CD4-positive, alpha-beta memory T cell (primary cell): ENCODE measurements around the gene KRTAP5-4. TPM values are rescaled to one million over a fixed set of nuclear protein-coding genes. Genes with fewer than 3 reads are reported as not detected.
"Not testable (repeated sequence)": the region's sequence is repeated elsewhere in the genome, so short reads cannot be mapped to it uniquely, and the experiment has no call there.

Experiments
- CTCF ChIA-PET: fragments of 350-600 bp; sonication (Branson Sonifier 250); formaldehyde crosslinking; loops from one replicate; lab custom pipeline; 2021; ENCODE audit warnings: inconsistent platforms; ENCODE audit not compliant: partially characterized antibody; lab: Charles Lee
- POLR2A ChIA-PET: fragments of 350-600 bp; sonication (Branson Sonifier 250); formaldehyde crosslinking; loops from one replicate; lab custom pipeline; 2021; ENCODE audit not compliant: partially characterized antibody; lab: Charles Lee
- DNase-seq, 5 donors: peaks; one replicate each; pipeline versions ENCODE4 v3.0.0 to v3.0.0-alpha.2; 2020 to 2022; ENCODE audit warnings: mixed read lengths in 1 of 5
- H3K27ac ChIP-seq: one replicate; pipeline ENCODE4 v1.7.0; 2013; ENCODE audit warnings: low read depth, low read length
- H3K27me3 ChIP-seq: 2 replicates; pipeline ENCODE4 v1.7.0; 2013; ENCODE audit warnings: mild to moderate bottlenecking, low read length, moderate library complexity; ENCODE audit not compliant: insufficient read depth
- H3K36me3 ChIP-seq: 2 replicates; pipeline ENCODE4 v1.7.0; 2013; ENCODE audit warnings: mild to moderate bottlenecking, low read length, moderate library complexity; ENCODE audit not compliant: insufficient read depth
- H3K4me1 ChIP-seq: 2 replicates; pipeline ENCODE4 v1.7.0; 2013; ENCODE audit warnings: mild to moderate bottlenecking, low read length, moderate library complexity; ENCODE audit not compliant: insufficient read depth
- H3K4me3 ChIP-seq, 2 donors: one replicate each; pipeline ENCODE4 v1.7.0; 2013; ENCODE audit warnings: low read length in 2 of 2, mild to moderate bottlenecking in 1 of 2
- H3K9me3 ChIP-seq, 2 donors: one replicate each; pipeline ENCODE4 v1.7.0; 2013; ENCODE audit warnings: low read length in 2 of 2, control low read depth in 1 of 2; ENCODE audit not compliant: control insufficient read depth in 1 of 2
- H3K27ac Mint-ChIP-seq, 7 donors: one replicate each; pipeline ENCODE4 v1.8.0; 2020 to 2021; ENCODE audit warnings: mixed read lengths in 7 of 7, mild to moderate bottlenecking in 6 of 7, inconsistent platforms in 3 of 7, moderate library complexity in 3 of 7
- H3K27me3 Mint-ChIP-seq, 2 donors: one replicate each; pipeline ENCODE4 v1.8.0; 2020 to 2021; ENCODE audit warnings: mixed read lengths in 2 of 2
- H3K36me3 Mint-ChIP-seq, 2 donors: one replicate each; pipeline ENCODE4 v1.8.0; 2020 to 2021; ENCODE audit warnings: mixed read lengths in 2 of 2, inconsistent platforms in 1 of 2, mild to moderate bottlenecking in 1 of 2
- H3K4me1 Mint-ChIP-seq, 4 donors: one replicate each; pipeline ENCODE4 v1.8.0; 2020 to 2021; ENCODE audit warnings: mixed read lengths in 4 of 4, mild to moderate bottlenecking in 1 of 4
- H3K4me3 Mint-ChIP-seq, 8 donors: one replicate each; pipeline ENCODE4 v1.8.0; 2020 to 2021; ENCODE audit warnings: mixed read lengths in 8 of 8, mild to moderate bottlenecking in 7 of 8, moderate library complexity in 6 of 8, inconsistent platforms in 3 of 8
- H3K9me3 Mint-ChIP-seq, 8 donors: one replicate each; pipeline ENCODE4 v1.8.0; 2020 to 2021; ENCODE audit warnings: mixed read lengths in 8 of 8, mild to moderate bottlenecking in 5 of 8, inconsistent platforms in 3 of 8, moderate library complexity in 1 of 8
- intact Hi-C: fragments of 100-400 bp; cut with micrococcal nuclease; formaldehyde crosslinking; loops from one replicate; pipeline ENCODE4 v1.15.1; 2023
- polyA plus RNA-seq, 2 donors: library from polyadenylated mRNA; unstranded; fragments of 300-500 nt; fragmentation: Illumina TruSeq; gene quantifications; one replicate each; pipeline ENCODE4 v1.2.3, GENCODE V29; 2021
- total RNA-seq, 2 experiments: library from RNA; stranded (reverse); gene quantifications; one replicate each; pipeline ENCODE4 v1.2.3, GENCODE V29; 2021

The KRTAP5-4 gene
- total and polyA plus RNA-seq, 4 experiments from 2014 or later = not detected

GRCh38 chr11:1607901-1608300, 14.0 kb downstream of the KRTAP5-4 start:
- H3K36me3 ChIP-seq, DNase-seq, H3K4me3 ChIP-seq, H3K36me3 Mint-ChIP-seq, H3K27ac ChIP-seq, H3K27me3 ChIP-seq, intact Hi-C loops, H3K27me3 Mint-ChIP-seq, H3K27ac Mint-ChIP-seq, H3K9me3 Mint-ChIP-seq, H3K9me3 ChIP-seq, H3K4me3 Mint-ChIP-seq: not testable (repeated sequence)
- peaks cover 6 to 20% (median 9%) of the 10 kb centered on the region in 4 donors for H3K4me1 Mint-ChIP-seq
- H3K4me1 ChIP-seq = peaks cover 11% of the 10 kb centered on the region
- CTCF ChIA-PET = interaction anchor here (1.1 to 1.3 kb wide), 2 partner anchors 9 to 11 kb away, joined by 3 read pairs; no protein-coding TSS in a partner anchor
- POLR2A ChIA-PET = interaction anchor here (0.6 kb wide), 1 partner anchor 13 kb away, joined by 3 read pairs; no protein-coding TSS in a partner anchor

GRCh38 chr11:1607156-1607845, 14.6 kb downstream of the KRTAP5-4 start:
- H3K4me3 ChIP-seq, POLR2A ChIA-PET, intact Hi-C loops, H3K4me3 Mint-ChIP-seq, H3K9me3 Mint-ChIP-seq, H3K9me3 ChIP-seq, H3K36me3 Mint-ChIP-seq, H3K27me3 Mint-ChIP-seq, H3K36me3 ChIP-seq, H3K27me3 ChIP-seq, H3K27ac ChIP-seq, DNase-seq: not testable (repeated sequence)
- CTCF ChIA-PET = interaction anchor here (1.1 kb wide), 1 partner anchor 9 kb away, joined by 3 read pairs; no protein-coding TSS in a partner anchor
- peak overlapping the region in 3 of 7 donors; percentile 15 to 56 (median 19) for H3K27ac Mint-ChIP-seq
- H3K4me1 ChIP-seq = peaks cover 11% of the 10 kb centered on the region
- H3K4me1 Mint-ChIP-seq = peaks cover 6 to 20% (median 9%) of the 10 kb centered on the region in 4 donors

- ChIA-PET POLR2A (interaction anchor here (0.9 to 1.5 kb wide), 3 partner anchors 9 to 17 kb away, joined by 3 to 6 read pairs (median 4); no protein-coding TSS in a partner anchor), CTCF (interaction anchor here (1.0 to 1.8 kb wide), 3 partner anchors 8 to 31 kb away, joined by 4 to 12 read pairs (median 4); no protein-coding TSS in a partner anchor)
- not testable (repeated sequence) for H3K4me3 ChIP-seq, H3K36me3 ChIP-seq, H3K36me3 Mint-ChIP-seq, H3K27ac ChIP-seq, H3K27me3 Mint-ChIP-seq, H3K9me3 Mint-ChIP-seq, H3K27me3 ChIP-seq, H3K9me3 ChIP-seq
- H3K27ac Mint-ChIP-seq = peak overlapping the region; percentile 60 to 93 (median 92)
- H3K4me1 ChIP-seq = peaks cover 11% of the 10 kb centered on the region
- peak in 3 of 5 donors; percentile 35 to 55 (median 42) for DNase-seq
- intact Hi-C loops = loop anchor here (1.0 kb wide), 1 partner anchor 17 kb away; no protein-coding TSS in a partner anchor
- H3K4me3 Mint-ChIP-seq = peak overlapping the region; percentile 64 to 86 (median 80)
- H3K4me1 Mint-ChIP-seq = peaks cover 6 to 20% (median 9%) of the 10 kb centered on the region in 4 donors
These were observed 16.0 kb downstream of the KRTAP5-4 start for GRCh38 chr11:1605923-1606322.

GRCh38 chr11:1604711-1605110, 17.2 kb downstream of the KRTAP5-4 start:
- H3K4me1 Mint-ChIP-seq = peaks cover 6 to 28% (median 9%) of the 10 kb centered on the region in 4 donors
- no peak overlapping the region for H3K4me3 Mint-ChIP-seq
- no peaks in the 10 kb centered on the region for H3K9me3 ChIP-seq
- no peak overlapping the region for H3K4me3 ChIP-seq
- H3K27me3 Mint-ChIP-seq = peaks cover 9 to 14% of the 10 kb centered on the region in 2 donors
- H3K36me3 Mint-ChIP-seq = no peaks in the 10 kb centered on the region
- H3K27ac Mint-ChIP-seq = no peak overlapping the region
- no peak overlapping the region for H3K27ac ChIP-seq
- CTCF ChIA-PET = interaction anchor here (0.7 to 1.8 kb wide), 5 partner anchors 9 to 30 kb away, joined by 3 to 12 read pairs (median 4); no protein-coding TSS in a partner anchor
- no peaks in the 10 kb centered on the region for H3K36me3 ChIP-seq
- POLR2A ChIA-PET = interaction anchor here (1.0 to 1.5 kb wide), 2 partner anchors 8 to 16 kb away, joined by 4 to 6 read pairs; no protein-coding TSS in a partner anchor
- DNase-seq = no peak
- no peaks in the 10 kb centered on the region for H3K27me3 ChIP-seq
- peaks cover 11% of the 10 kb centered on the region for H3K4me1 ChIP-seq
- intact Hi-C loops = no loop called here
- no peaks in the 10 kb centered on the region for H3K9me3 Mint-ChIP-seq

- Histone ChIP-seq H3K4me1 (peaks cover 11% of the 10 kb centered on the region), H3K27ac (no peak overlapping the region), H3K27me3 (no peaks in the 10 kb centered on the region), H3K36me3 (no peaks in the 10 kb centered on the region), H3K9me3 (no peaks in the 10 kb centered on the region), H3K4me3 (no peak overlapping the region)
- Mint-ChIP-seq H3K9me3 (no peaks in the 10 kb centered on the region), H3K4me3 (peak overlapping the region in 1 of 8 donors; percentile 21), H3K4me1 (peaks cover 6 to 29% (median 9%) of the 10 kb centered on the region in 4 donors), H3K27me3 (peaks cover 9 to 14% of the 10 kb centered on the region in 2 donors), H3K27ac (no peak overlapping the region), H3K36me3 (no peaks in the 10 kb centered on the region)
- intact Hi-C loops = no loop called here
- CTCF ChIA-PET = no interaction called here
- POLR2A ChIA-PET = no interaction called here
- DNase-seq = no peak
These were observed 17.8 kb downstream of the KRTAP5-4 start for GRCh38 chr11:1604181-1604580.

- Mint-ChIP-seq H3K27me3 (peaks cover 12 to 14% of the 10 kb centered on the region in 2 donors), H3K27ac (no peak overlapping the region), H3K4me1 (peaks cover 6 to 34% (median 11%) of the 10 kb centered on the region in 4 donors), H3K9me3 (no peaks in the 10 kb centered on the region), H3K36me3 (no peaks in the 10 kb centered on the region), H3K4me3 (peak overlapping the region in 1 of 8 donors; percentile 21)
- ChIA-PET CTCF (no interaction called here), POLR2A (no interaction called here)
- no peaks in the 10 kb centered on the region for H3K36me3 ChIP-seq
- H3K9me3 ChIP-seq = no peaks in the 10 kb centered on the region
- DNase-seq = no peak
- no peak overlapping the region for H3K4me3 ChIP-seq
- H3K4me1 ChIP-seq = peaks cover 11% of the 10 kb centered on the region
- intact Hi-C loops = no loop called here
- H3K27ac ChIP-seq = no peak overlapping the region
- H3K27me3 ChIP-seq = no peaks in the 10 kb centered on the region
These were observed 18.3 kb downstream of the KRTAP5-4 start for GRCh38 chr11:1603629-1604028.

GRCh38 chr11:1601663-1602062, 20.3 kb downstream of the KRTAP5-4 start:
- CTCF ChIA-PET, H3K4me3 ChIP-seq, H3K27ac ChIP-seq, intact Hi-C loops, H3K36me3 ChIP-seq, POLR2A ChIA-PET, H3K27me3 ChIP-seq, H3K36me3 Mint-ChIP-seq, H3K27ac Mint-ChIP-seq, H3K9me3 ChIP-seq, DNase-seq, H3K9me3 Mint-ChIP-seq, H3K4me3 Mint-ChIP-seq: not testable (repeated sequence)
- H3K27me3 Mint-ChIP-seq = peaks cover 11 to 14% of the 10 kb centered on the region in 2 donors
- peaks cover 11% of the 10 kb centered on the region for H3K4me1 ChIP-seq
- peaks cover 7 to 31% (median 10%) of the 10 kb centered on the region in 4 donors for H3K4me1 Mint-ChIP-seq
